ENCODE results near the gene KCNH5. TPM values are rescaled to one million over a fixed set of nuclear protein-coding genes. Genes with fewer than 3 reads are reported as not detected.

Gene KCNH5
- under 1 TPM; 0.09 to 0.27 (median 0.23) TPM for polyA plus RNA-seq (ENCODE audit: insufficient read length in 4 of 4)

GRCh38 chr14:63045234-63045611 lies at the start of gene KCNH5:
Gene KCNH5, minus strand, starts transcription at chr14:63045458. Its CDS starts 272 bp downstream, at chr14:63045186.
- peak in 3 of 4 donors; percentile 23 to 32 (median 26) for DNase-seq (ENCODE audit: low read depth in 4 of 4, low spot score in 3 of 4)

- no peak for DNase-seq (ENCODE audit: low read depth in 4 of 4, low spot score in 3 of 4)
Measured at GRCh38 chr14:63091394-63091996, 46.2 kb upstream of the KCNH5 start.

GRCh38 chr14:63088865-63089264 lies 43.6 kb upstream of the KCNH5 start:
- DNase-seq (ENCODE audit: low read depth in 4 of 4, low spot score in 3 of 4) = no peak

GRCh38 chr14:63078569-63078968 lies 33.3 kb upstream of the KCNH5 start:
- no peak for DNase-seq (ENCODE audit: low read depth in 4 of 4, low spot score in 3 of 4)

GRCh38 chr14:63076488-63076887 lies 31.2 kb upstream of the KCNH5 start:
- no peak for DNase-seq (ENCODE audit: low read depth in 4 of 4, low spot score in 3 of 4)

- DNase-seq (ENCODE audit: low read depth in 4 of 4, low spot score in 3 of 4) = no peak
Measured at GRCh38 chr14:63055631-63056030, 10.4 kb upstream of the KCNH5 start.

- no peak for DNase-seq (ENCODE audit: low read depth in 4 of 4, low spot score in 3 of 4)
Measured at GRCh38 chr14:63051992-63052391, 6.7 kb upstream of the KCNH5 start.

- DNase-seq (ENCODE audit: low read depth in 4 of 4, low spot score in 3 of 4) = no peak
Measured at GRCh38 chr14:63051301-63051700, 6.0 kb upstream of the KCNH5 start.

- DNase-seq (ENCODE audit: low read depth in 4 of 4, low spot score in 3 of 4) = no peak
Measured at GRCh38 chr14:63050694-63051093, 5.4 kb upstream of the KCNH5 start.

GRCh38 chr14:63046339-63047268 lies 1.3 kb upstream of the KCNH5 start:
- no peak for DNase-seq (ENCODE audit: low read depth in 4 of 4, low spot score in 3 of 4)

- peak in 3 of 4 donors; percentile 8 to 37 (median 26) for DNase-seq (ENCODE audit: low read depth in 4 of 4, low spot score in 3 of 4)
Measured at GRCh38 chr14:63045612-63046320, 508 bp upstream of the KCNH5 start.

GRCh38 chr14:63039866-63040265 lies 5.4 kb downstream of the KCNH5 start:
- peak in 2 of 4 donors; percentile 12 for DNase-seq (ENCODE audit: low read depth in 4 of 4, low spot score in 3 of 4)

- DNase-seq (ENCODE audit: low read depth in 4 of 4, low spot score in 3 of 4) = no peak
Measured at GRCh38 chr14:63032641-63033040, 12.6 kb downstream of the KCNH5 start.

- DNase-seq (ENCODE audit: low read depth in 4 of 4, low spot score in 3 of 4) = no peak
Measured at GRCh38 chr14:63032076-63032475, 13.2 kb downstream of the KCNH5 start.

- DNase-seq (ENCODE audit: low read depth in 4 of 4, low spot score in 3 of 4) = no peak
Measured at GRCh38 chr14:63030113-63030512, 15.1 kb downstream of the KCNH5 start.

- no peak for DNase-seq (ENCODE audit: low read depth in 4 of 4, low spot score in 3 of 4)
Measured at GRCh38 chr14:63027719-63028118, 17.5 kb downstream of the KCNH5 start.

- DNase-seq (ENCODE audit: low read depth in 4 of 4, low spot score in 3 of 4) = no peak
Measured at GRCh38 chr14:63026491-63026890, 18.8 kb downstream of the KCNH5 start.

- DNase-seq (ENCODE audit: low read depth in 4 of 4, low spot score in 3 of 4) = no peak
Measured at GRCh38 chr14:63014621-63015020, 30.6 kb downstream of the KCNH5 start.

- DNase-seq (ENCODE audit: low read depth in 4 of 4, low spot score in 3 of 4) = no peak
Measured at GRCh38 chr14:63012171-63012570, 33.1 kb downstream of the KCNH5 start.

- no peak for DNase-seq (ENCODE audit: low read depth in 4 of 4, low spot score in 3 of 4)
Measured at GRCh38 chr14:63011623-63012022, 33.6 kb downstream of the KCNH5 start.

- no peak for DNase-seq (ENCODE audit: low read depth in 4 of 4, low spot score in 3 of 4)
Measured at GRCh38 chr14:63009495-63009894, 35.8 kb downstream of the KCNH5 start.

All from right renal pelvis (tissue), 4 donors.